Neural progenitor cell (in vitro differentiated cells): ENCODE data around the gene MSH2.

Experiments used
- CTCF ChIP-seq: fragments of 200-600 bp; sonication (generic); IDR thresholded peaks from 2 replicates; pipeline ENCODE4 v1.5.1; 2017; ENCODE audit warnings: antibody characterized with exemption, mild to moderate bottlenecking
- EZH2 ChIP-seq: fragments of 200-600 bp; sonication (generic); IDR thresholded peaks from 2 replicates; pipeline ENCODE4 v1.6.1; 2017; ENCODE audit warnings: antibody characterized with exemption, mild to moderate bottlenecking, moderate library complexity
- EZH2phosphoT487 ChIP-seq: fragments of 200-600 bp; sonication (generic); IDR thresholded peaks from 2 replicates; pipeline ENCODE4 v1.6.1; 2017; ENCODE audit warnings: antibody characterized with exemption

GRCh38 chr2:47437287-47437686 is 34.3 kb downstream of the MSH2 start:
- peak; percentile 46 for TF ChIP-seq CTCF
- no peak for TF ChIP-seq EZH2
- no peak for TF ChIP-seq EZH2phosphoT487
